ENCODE data around the gene METTL2A.

DNA sequence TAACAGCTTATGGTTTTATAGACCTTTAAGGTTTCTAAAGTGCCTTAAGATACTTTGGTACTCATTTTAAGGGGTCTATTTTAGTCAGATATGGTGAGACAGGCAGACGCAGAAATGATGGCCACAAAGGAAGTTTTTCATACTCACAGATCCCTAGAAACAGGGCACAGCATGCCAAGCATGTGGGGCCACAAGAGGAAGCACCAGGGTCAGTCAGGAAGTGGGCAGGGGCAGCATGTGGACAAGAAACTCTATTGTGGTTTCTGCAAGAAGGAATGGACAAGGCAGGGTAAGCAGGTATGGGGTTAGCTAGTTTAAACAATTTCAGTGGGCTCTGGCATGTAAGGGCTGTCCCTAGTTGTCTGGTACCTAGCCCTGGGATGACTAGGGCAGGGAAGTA, 34.8 kb upstream of the METTL2A start:
- TF ChIP-seq, protein P1, sequence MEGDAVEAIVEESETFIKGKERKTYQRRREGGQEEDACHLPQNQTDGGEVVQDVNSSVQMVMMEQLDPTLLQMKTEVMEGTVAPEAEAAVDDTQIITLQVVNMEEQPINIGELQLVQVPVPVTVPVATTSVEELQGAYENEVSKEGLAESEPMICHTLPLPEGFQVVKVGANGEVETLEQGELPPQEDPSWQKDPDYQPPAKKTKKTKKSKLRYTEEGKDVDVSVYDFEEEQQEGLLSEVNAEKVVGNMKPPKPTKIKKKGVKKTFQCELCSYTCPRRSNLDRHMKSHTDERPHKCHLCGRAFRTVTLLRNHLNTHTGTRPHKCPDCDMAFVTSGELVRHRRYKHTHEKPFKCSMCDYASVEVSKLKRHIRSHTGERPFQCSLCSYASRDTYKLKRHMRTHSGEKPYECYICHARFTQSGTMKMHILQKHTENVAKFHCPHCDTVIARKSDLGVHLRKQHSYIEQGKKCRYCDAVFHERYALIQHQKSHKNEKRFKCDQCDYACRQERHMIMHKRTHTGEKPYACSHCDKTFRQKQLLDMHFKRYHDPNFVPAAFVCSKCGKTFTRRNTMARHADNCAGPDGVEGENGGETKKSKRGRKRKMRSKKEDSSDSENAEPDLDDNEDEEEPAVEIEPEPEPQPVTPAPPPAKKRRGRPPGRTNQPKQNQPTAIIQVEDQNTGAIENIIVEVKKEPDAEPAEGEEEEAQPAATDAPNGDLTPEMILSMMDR (conservative IDR thresholded peaks at IDR 0.05) = no peak
- no peak for TF ChIP-seq EZH2 (IDR thresholded peaks at IDR 0.05; ENCODE audit: low read depth)
